Suprapubic skin (tissue), 4 donors: Measurements from ENCODE around the gene FAF2. TPM values are rescaled to one million over a fixed set of nuclear protein-coding genes. Genes with fewer than 3 reads are reported as not detected.

Source experiments
- DNase-seq, 2 donors: peaks; one replicate each; pipeline ENCODE4 v3.0.0-alpha.2; 2019; ENCODE audit warnings: low spot score in 2 of 2
- H3K27ac ChIP-seq: fragments of 200-600 bp; sonication (generic); one replicate; pipeline ENCODE4 v1.5.1; 2019
- H3K27me3 ChIP-seq: fragments of 200-600 bp; sonication (generic); one replicate; pipeline ENCODE4 v1.5.1; 2019
- H3K36me3 ChIP-seq: fragments of 200-600 bp; sonication (generic); one replicate; pipeline ENCODE4 v1.5.1; 2019
- H3K4me1 ChIP-seq: fragments of 200-600 bp; sonication (generic); one replicate; pipeline ENCODE4 v1.5.1; 2019
- H3K4me3 ChIP-seq: fragments of 200-600 bp; sonication (generic); one replicate; pipeline ENCODE4 v1.5.1; 2019; ENCODE audit warnings: mild to moderate bottlenecking
- H3K9me3 ChIP-seq: fragments of 200-600 bp; sonication (generic); one replicate; pipeline ENCODE4 v1.5.1; 2019
- EP300 ChIP-seq: sonication (generic); formaldehyde crosslinking; IDR thresholded peaks from one replicate; pipeline ENCODE4 v1.6.1; 2017; ENCODE audit warnings: antibody characterized with exemption
- POLR2A ChIP-seq, 2 donors: fragments of 450-650 bp; IDR thresholded peaks; one replicate each; pipeline ENCODE4 v1.6.1; 2017; ENCODE audit warnings: antibody characterized with exemption in 2 of 2, mild to moderate bottlenecking in 2 of 2, moderate library complexity in 2 of 2
- POLR2AphosphoS5 ChIP-seq, 3 donors: sonication (generic); formaldehyde crosslinking; IDR thresholded peaks; one replicate each; pipeline ENCODE4 v1.6.1; 2017; ENCODE audit warnings: antibody characterized with exemption in 3 of 3
- WGBS: methylation state at CpG from one replicate; pipeline ENCODE4 v1.1.5; 2018; 5-methylcytosine and 5-hydroxymethylcytosine counted together
- total RNA-seq, 4 donors: library from RNA; depleted of rRNA; stranded (reverse); fragments of >200 nt; gene quantifications; one replicate each; pipeline ENCODE4 v1.1.0, GENCODE V29; 2016
- TF ChIP-seq, protein P1 (sequence below), 2 donors: fragments of 200-600 bp in 1 of 2; fragments of 450-650 bp in 1 of 2; sonication (generic) in 1 of 2; IDR thresholded peaks; one replicate each; pipeline ENCODE4 v1.5.1; 2016 to 2019; ENCODE audit warnings: antibody characterized with exemption in 2 of 2, mild to moderate bottlenecking in 1 of 2, moderate library complexity in 1 of 2

FAF2 gene
- total RNA-seq, 4 donors from 2014 or later, result 28.8 to 41.9 (median 37.1) TPM

DNA sequence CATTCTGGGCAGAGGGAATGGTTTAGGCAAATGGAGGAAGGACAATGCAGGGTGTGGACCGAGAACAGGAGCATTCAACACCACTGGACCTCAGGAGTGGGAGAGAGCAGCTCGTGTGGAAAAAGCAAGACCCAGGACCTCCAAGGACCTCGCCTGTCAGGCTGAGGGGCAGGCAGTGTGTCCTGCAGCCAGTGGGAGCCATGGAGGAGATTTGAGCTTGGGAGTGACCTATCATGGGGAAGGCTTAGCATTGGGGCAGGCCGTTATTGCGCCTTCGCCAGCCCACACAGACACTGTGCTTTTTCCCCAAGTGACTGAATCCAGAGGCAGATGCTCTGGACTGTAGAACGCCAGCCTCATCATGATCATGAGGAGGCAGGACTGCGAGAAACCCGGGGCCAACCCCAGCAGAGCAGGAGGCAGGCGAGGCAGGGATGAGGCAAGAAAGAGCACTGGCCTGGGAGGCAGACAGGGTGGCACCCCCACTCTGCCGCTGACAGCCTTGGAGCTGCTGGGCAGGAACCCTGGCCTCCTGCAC is 104.2 kb downstream of the FAF2 start:
- DNase-seq, result no peak
- Histone ChIP-seq H3K36me3 (no peaks in the 10 kb centered on the region), H3K27ac (no peak overlapping the region), H3K4me1 (no peaks in the 10 kb centered on the region), H3K9me3 (no peaks in the 10 kb centered on the region), H3K4me3 (no peak overlapping the region), H3K27me3 (peaks cover 15% of the 10 kb centered on the region)
- TF ChIP-seq EP300 (no peak), POLR2AphosphoS5 (IDR thresholded peaks at IDR 0.05) (no peak), POLR2A (IDR thresholded peaks at IDR 0.05) (no peak)
- TF ChIP-seq, protein P1, sequence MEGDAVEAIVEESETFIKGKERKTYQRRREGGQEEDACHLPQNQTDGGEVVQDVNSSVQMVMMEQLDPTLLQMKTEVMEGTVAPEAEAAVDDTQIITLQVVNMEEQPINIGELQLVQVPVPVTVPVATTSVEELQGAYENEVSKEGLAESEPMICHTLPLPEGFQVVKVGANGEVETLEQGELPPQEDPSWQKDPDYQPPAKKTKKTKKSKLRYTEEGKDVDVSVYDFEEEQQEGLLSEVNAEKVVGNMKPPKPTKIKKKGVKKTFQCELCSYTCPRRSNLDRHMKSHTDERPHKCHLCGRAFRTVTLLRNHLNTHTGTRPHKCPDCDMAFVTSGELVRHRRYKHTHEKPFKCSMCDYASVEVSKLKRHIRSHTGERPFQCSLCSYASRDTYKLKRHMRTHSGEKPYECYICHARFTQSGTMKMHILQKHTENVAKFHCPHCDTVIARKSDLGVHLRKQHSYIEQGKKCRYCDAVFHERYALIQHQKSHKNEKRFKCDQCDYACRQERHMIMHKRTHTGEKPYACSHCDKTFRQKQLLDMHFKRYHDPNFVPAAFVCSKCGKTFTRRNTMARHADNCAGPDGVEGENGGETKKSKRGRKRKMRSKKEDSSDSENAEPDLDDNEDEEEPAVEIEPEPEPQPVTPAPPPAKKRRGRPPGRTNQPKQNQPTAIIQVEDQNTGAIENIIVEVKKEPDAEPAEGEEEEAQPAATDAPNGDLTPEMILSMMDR (IDR thresholded peaks at IDR 0.05), result no peak
- 75% methylated on average over 7 of the region's 11 CpGs for WGBS

DNA sequence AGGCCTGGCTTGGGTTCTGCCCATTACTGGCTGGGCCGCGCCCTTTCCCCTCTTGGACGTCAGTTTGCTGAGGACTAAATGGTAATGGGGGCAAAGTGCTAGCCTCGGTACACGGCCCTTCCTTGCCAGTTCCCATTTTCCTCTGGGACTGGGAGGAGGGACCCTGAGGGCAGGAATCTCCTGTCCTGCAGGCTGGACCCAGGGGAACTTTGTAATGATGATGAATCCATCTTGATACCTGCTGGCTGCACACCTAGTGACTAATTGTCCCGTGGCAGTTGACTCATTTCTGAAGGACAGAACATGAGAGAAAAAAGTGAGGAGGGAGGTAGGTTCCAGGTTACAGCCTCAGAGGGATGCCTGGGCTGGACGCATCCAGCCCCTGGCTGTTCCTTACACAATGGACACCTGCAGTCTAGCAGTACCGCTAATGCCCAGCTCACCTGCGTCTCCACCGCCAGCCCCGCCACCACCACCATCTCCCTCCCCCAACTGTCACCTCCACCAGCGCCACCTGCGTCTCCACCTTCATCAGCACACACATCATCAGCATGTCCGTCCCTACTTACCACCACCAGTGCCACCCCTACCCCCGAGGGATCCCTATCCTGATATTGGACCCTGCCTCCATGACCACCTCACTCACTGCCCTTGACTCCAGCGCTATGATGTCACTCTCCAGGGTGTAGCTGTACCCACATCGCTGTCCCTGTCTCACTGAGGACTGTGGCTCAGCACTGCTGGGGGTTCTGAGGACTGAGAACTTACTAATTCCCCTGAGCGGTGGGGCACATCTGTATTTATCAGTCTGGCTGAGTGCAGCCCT is 105.3 kb downstream of the FAF2 start:
- H3K27me3 ChIP-seq, result peaks cover 15% of the 10 kb centered on the region
- DNase-seq, result no peak
- WGBS, result 57% methylated on average over 18 of the region's 18 CpGs

DNA sequence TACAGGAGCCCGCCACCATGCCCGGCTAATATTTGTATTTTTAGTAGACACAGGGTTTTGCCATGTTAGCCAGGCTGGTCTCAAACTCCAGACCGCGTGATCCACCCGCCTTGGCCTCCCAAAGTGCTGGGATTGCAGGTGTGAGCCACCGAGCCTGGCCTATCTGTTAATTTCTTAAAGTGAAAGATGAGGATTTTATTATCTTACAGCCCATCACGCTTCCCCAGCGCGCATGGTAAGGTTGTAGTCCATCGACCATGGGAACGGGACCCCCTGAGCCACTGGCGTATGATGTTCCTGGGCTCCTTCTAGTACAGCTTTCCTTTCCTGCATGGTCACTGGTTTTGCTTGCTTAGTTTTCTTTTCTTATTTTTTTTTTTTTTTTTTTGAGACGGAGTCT is 109.7 kb downstream of the FAF2 start:
- H3K4me1 ChIP-seq, result no peaks in the 10 kb centered on the region
- 95% methylated on average over 13 of the region's 13 CpGs for WGBS
- H3K27me3 ChIP-seq, result peaks cover 22% of the 10 kb centered on the region
- no peaks in the 10 kb centered on the region for H3K36me3 ChIP-seq
- H3K27ac ChIP-seq, result no peak overlapping the region
- TF ChIP-seq EP300 (no peak), POLR2AphosphoS5 (IDR thresholded peaks at IDR 0.05) (no peak), POLR2A (IDR thresholded peaks at IDR 0.05) (no peak)
- TF ChIP-seq, protein P1 (IDR thresholded peaks at IDR 0.05), result no peak
- no peak for DNase-seq
- no peak overlapping the region for H3K4me3 ChIP-seq
- peaks cover 5% of the 10 kb centered on the region for H3K9me3 ChIP-seq

More for the DNA sequence above, 105.3 kb downstream of the FAF2 start:
- Histone ChIP-seq H3K4me1 (no peaks in the 10 kb centered on the region), H3K9me3 (no peaks in the 10 kb centered on the region), H3K36me3 (no peaks in the 10 kb centered on the region), H3K4me3 (no peak overlapping the region), H3K27ac (no peak overlapping the region)
- TF ChIP-seq POLR2A (IDR thresholded peaks at IDR 0.05) (no peak), EP300 (no peak), POLR2AphosphoS5 (IDR thresholded peaks at IDR 0.05) (no peak)
- TF ChIP-seq, protein P1 (IDR thresholded peaks at IDR 0.05), result no peak

Other genes starting within 250 kb of the FAF2 start
- gene SIMC1, start 210.0 kb upstream of the FAF2 start, total RNA-seq, result 10 to 100 TPM in 3 of 4 donors, 1 to 10 TPM in 1; 9.6 to 27.8 (median 12.9) TPM
- gene KIAA1191, start 86.6 kb upstream of the FAF2 start, total RNA-seq, result 100 to 1,000 TPM in 3 of 4 donors, 10 to 100 TPM in 1; 98.1 to 116 (median 109) TPM
- gene ARL10, start 82.9 kb upstream of the FAF2 start, total RNA-seq, result 10 to 100 TPM in 3 of 4 donors, 1 to 10 TPM in 1; 7.1 to 36.4 (median 21.2) TPM
- gene NOP16, start 59.8 kb upstream of the FAF2 start, total RNA-seq, result 10 to 100 TPM; 21.9 to 33.9 (median 30.5) TPM
- 100 to 1,000 TPM; 119 to 173 (median 161) TPM for gene HIGD2A, start 59.6 kb upstream of the FAF2 start, total RNA-seq
- gene CLTB, start 31.8 kb upstream of the FAF2 start, total RNA-seq, result 100 to 1,000 TPM; 298 to 644 (median 435) TPM
- gene RNF44, start 89.0 kb downstream of the FAF2 start, total RNA-seq, result 10 to 100 TPM; 36.9 to 65.9 (median 46.3) TPM
- under 1 TPM in 2 of 4 donors, not detected in 2; 0.10 to 0.23 TPM for gene CDHR2, start 101.0 kb downstream of the FAF2 start, total RNA-seq
- gene GPRIN1, start 161.8 kb downstream of the FAF2 start, total RNA-seq, result 1 to 10 TPM in 3 of 4 donors, under 1 TPM in 1; 0.24 to 2.8 (median 1.5) TPM
- gene SNCB, start 182.1 kb downstream of the FAF2 start, total RNA-seq, result not detected
- gene EIF4E1B, start 182.3 kb downstream of the FAF2 start, total RNA-seq, result not detected
- gene TSPAN17, start 199.1 kb downstream of the FAF2 start, total RNA-seq, result 10 to 100 TPM; 14.6 to 22.3 (median 17.7) TPM